Tibial nerve (tissue), 4 donors: Measurements from ENCODE around the gene STAT1. TPM values are rescaled to one million over a fixed set of nuclear protein-coding genes. Genes with fewer than 3 reads are reported as not detected.
A peak's percentile ranks its signal among the peaks of the same experiment; 100 is the strongest.

Experiments used
- DNase-seq, 2 donors: peaks; one replicate each; pipeline ENCODE4 v3.0.0-alpha.2; 2019; ENCODE audit warnings: low spot score in 2 of 2
- H3K27ac ChIP-seq, 4 donors: fragments of 200-600 bp; sonication (generic) in 3 of 4; one replicate each; pipeline ENCODE4 v1.5.1; 2017 to 2019; ENCODE audit warnings: mild to moderate bottlenecking in 1 of 4
- H3K27me3 ChIP-seq, 2 donors: fragments of 200-600 bp; sonication (generic) in 1 of 2; one replicate each; pipeline versions ENCODE4 v1.5.1 to v1.6.0; 2017 to 2019
- H3K36me3 ChIP-seq, 3 donors: fragments of 200-600 bp; sonication (generic); one replicate each; pipeline ENCODE4 v1.5.1; 2018 to 2019
- H3K4me1 ChIP-seq, 4 donors: fragments of 200-600 bp; sonication (generic) in 3 of 4; one replicate each; pipeline ENCODE4 v1.5.1; 2017 to 2019
- H3K4me3 ChIP-seq, 4 donors: fragments of 200-600 bp; sonication (generic) in 3 of 4; one replicate each; pipeline ENCODE4 v1.5.1; 2017 to 2019; ENCODE audit warnings: mild to moderate bottlenecking in 1 of 4, moderate library complexity in 1 of 4
- H3K9me3 ChIP-seq, 4 donors: fragments of 200-600 bp; sonication (generic) in 3 of 4; one replicate each; pipeline ENCODE4 v1.5.1; 2017 to 2019
- EP300 ChIP-seq, 2 donors: sonication (generic); formaldehyde crosslinking; IDR thresholded peaks; one replicate each; pipeline ENCODE4 v1.6.1; 2017; ENCODE audit warnings: antibody characterized with exemption in 2 of 2, mild to moderate bottlenecking in 1 of 2
- POLR2A ChIP-seq, 2 donors: fragments of 450-650 bp; IDR thresholded peaks; one replicate each; pipeline ENCODE4 v1.6.1; 2017; ENCODE audit warnings: antibody characterized with exemption in 2 of 2, mild to moderate bottlenecking in 2 of 2, moderate library complexity in 2 of 2
- WGBS, 2 donors: methylation state at CpG; one replicate each; pipeline ENCODE4 v1.1.5; 2018; 5-methylcytosine and 5-hydroxymethylcytosine counted together
- total RNA-seq, 4 donors: library from RNA; depleted of rRNA; stranded (reverse); fragments of >200 nt; gene quantifications; one replicate each; pipeline ENCODE4 v1.1.0, GENCODE V29; 2016
- TF ChIP-seq, protein P1 (sequence below), 5 experiments: fragments of 200-600 bp in 3 of 5; fragments of 450-650 bp in 2 of 5; sonication (generic) in 3 of 5; IDR thresholded peaks; one replicate each; pipeline ENCODE4 v1.5.1; 2016 to 2019; ENCODE audit warnings: antibody characterized with exemption in 5 of 5, mild to moderate bottlenecking in 3 of 5, moderate library complexity in 2 of 5

STAT1 gene
- total RNA-seq, 4 donors from 2014 or later, result 40.2 to 73.9 (median 65.6) TPM

DNA sequence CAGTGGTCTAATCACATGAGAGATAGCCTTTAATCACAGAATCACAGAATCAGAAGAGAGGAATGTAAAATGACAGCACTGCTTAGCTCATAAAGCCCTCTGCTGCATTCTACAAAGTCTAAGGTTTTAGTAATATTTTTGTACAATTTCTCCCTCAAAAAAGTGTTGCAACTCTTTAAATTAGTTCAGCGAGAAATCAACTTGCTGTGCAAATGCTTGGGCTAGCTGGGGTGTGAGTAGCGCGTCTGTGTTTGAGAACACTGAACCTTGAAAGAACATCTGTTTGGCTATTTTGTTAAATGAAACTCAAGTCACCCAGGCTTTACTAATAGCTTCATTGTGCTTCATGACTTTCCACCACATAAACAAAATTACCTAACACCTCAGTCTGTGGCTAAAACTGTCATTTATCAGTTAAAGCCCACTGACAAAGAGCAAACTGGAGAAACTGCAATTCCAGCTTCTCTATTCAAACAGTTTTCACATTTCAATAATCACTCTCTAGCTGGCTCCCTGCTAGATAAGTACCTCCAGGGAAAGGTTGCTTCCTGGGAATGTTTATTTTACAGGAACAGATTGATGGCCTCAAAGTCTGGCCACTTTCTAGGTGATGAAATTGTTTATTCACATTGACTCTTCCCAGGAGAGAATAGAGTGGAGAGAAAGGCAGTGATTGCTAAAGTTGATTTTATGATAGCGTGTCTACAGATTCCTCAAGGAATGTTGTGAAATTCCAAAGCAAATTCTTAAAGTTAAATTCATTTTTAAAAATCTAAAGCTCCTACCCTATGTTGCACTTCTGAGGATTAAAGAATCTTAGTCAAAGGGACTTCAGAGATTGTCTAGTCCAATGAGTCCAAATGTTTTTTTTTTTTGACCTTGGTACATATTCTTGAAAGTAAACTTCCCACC, 36.0 kb upstream of the STAT1 start:
- TF ChIP-seq, protein P1, sequence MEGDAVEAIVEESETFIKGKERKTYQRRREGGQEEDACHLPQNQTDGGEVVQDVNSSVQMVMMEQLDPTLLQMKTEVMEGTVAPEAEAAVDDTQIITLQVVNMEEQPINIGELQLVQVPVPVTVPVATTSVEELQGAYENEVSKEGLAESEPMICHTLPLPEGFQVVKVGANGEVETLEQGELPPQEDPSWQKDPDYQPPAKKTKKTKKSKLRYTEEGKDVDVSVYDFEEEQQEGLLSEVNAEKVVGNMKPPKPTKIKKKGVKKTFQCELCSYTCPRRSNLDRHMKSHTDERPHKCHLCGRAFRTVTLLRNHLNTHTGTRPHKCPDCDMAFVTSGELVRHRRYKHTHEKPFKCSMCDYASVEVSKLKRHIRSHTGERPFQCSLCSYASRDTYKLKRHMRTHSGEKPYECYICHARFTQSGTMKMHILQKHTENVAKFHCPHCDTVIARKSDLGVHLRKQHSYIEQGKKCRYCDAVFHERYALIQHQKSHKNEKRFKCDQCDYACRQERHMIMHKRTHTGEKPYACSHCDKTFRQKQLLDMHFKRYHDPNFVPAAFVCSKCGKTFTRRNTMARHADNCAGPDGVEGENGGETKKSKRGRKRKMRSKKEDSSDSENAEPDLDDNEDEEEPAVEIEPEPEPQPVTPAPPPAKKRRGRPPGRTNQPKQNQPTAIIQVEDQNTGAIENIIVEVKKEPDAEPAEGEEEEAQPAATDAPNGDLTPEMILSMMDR (IDR thresholded peaks at IDR 0.05), result no peak
- TF ChIP-seq POLR2A (IDR thresholded peaks at IDR 0.05) (no peak), EP300 (IDR thresholded peaks at IDR 0.05) (peak in 1 of 2 donors; percentile 75)
- H3K27me3 ChIP-seq, result no peaks in the 10 kb centered on the region
- no peaks in the 10 kb centered on the region for H3K36me3 ChIP-seq
- no peaks in the 10 kb centered on the region for H3K9me3 ChIP-seq
- WGBS, 2 donors, result 24 to 30% methylated on average over 4 of the region's 4 CpGs
- peak overlapping the region in 2 of 4 donors; percentile 57 to 77 for H3K27ac ChIP-seq
- H3K4me1 ChIP-seq, result peaks cover 0 to 35% (median 3%) of the 10 kb centered on the region in 4 donors
- peak in 1 of 2 donors; percentile 29 for DNase-seq
- no peak overlapping the region for H3K4me3 ChIP-seq

DNA sequence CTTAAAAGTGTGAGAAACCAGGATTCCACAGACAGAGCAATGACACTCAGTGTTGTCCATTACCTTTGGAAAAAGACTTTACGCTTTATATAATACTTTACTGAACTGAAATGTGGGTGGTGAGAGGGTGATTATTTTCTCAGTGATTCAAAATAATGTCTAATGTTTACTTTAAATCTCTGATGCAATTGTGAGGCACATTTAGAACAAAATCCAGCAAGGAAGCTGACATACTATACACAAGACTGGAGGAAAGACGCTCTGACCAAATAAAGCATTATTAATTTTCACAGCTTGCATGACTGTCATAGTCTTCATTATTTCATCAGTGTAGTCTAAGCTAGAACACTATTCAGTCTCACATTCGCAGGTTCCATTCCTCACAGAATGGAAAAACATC, 34.1 kb upstream of the STAT1 start:
- DNase-seq, result no peak
- H3K27me3 ChIP-seq, result no peaks in the 10 kb centered on the region
- no peaks in the 10 kb centered on the region for H3K36me3 ChIP-seq
- H3K27ac ChIP-seq, result no peak overlapping the region
- no peak for TF ChIP-seq EP300 (IDR thresholded peaks at IDR 0.05)
- TF ChIP-seq, protein P1 (IDR thresholded peaks at IDR 0.05), result no peak
- no peak for TF ChIP-seq POLR2A (IDR thresholded peaks at IDR 0.05)
- peaks cover 0 to 35% (median 3%) of the 10 kb centered on the region in 4 donors for H3K4me1 ChIP-seq
- WGBS, 2 donors, result 93 to 98% methylated on average over 3 of the region's 3 CpGs
- peaks cover 0 to 6% (median 0%) of the 10 kb centered on the region in 4 donors for H3K9me3 ChIP-seq
- H3K4me3 ChIP-seq, result no peak overlapping the region

DNA sequence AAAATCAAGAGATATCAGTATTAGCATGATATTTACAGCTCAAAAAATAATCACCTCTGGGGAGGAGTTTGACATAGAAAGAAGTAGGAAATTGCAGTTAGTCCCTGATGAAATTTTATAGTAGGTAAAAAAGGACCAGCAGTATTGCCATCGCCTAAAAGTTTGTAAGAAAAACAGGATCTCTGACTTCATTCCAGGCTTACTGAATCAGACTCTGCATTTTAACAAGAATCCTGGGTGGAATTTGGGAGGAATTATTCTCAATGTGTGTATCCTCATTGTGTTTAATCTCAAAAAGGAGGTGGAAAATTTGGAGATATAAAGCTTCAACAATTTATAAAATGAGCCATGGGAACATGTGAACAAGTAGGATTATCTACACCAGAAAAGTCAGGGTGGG, 31.2 kb upstream of the STAT1 start:
- Histone ChIP-seq H3K4me1 (peaks cover 0 to 10% (median 3%) of the 10 kb centered on the region in 4 donors), H3K27ac (no peak overlapping the region), H3K4me3 (no peak overlapping the region), H3K27me3 (no peaks in the 10 kb centered on the region), H3K36me3 (no peaks in the 10 kb centered on the region), H3K9me3 (peaks cover 0 to 6% (median 0%) of the 10 kb centered on the region in 4 donors)
- DNase-seq, result no peak
- TF ChIP-seq, protein P1 (IDR thresholded peaks at IDR 0.05), result no peak
- no peak for TF ChIP-seq POLR2A (IDR thresholded peaks at IDR 0.05)
- no peak for TF ChIP-seq EP300 (IDR thresholded peaks at IDR 0.05)
- 82 to 92% methylated on average over 1 of the region's 1 CpG for WGBS, 2 donors

DNA sequence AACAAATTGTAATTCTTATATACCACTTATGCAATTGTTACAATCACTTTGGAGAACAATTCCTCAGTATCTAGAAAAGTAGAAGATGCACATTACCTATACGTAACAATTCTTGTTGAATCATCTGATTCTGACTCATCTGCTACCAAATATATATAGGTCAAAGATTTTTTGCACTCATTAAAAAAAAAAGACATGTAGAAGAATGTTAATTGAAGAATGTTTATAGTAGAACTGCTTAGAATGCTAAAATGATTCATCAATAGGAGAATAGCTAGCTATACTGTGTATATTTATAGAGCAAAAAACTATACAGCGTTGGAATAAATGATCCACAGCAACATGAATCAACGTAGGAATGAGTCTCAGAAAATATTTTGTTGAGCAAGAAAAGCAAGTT, 29.5 kb upstream of the STAT1 start:
- TF ChIP-seq EP300 (IDR thresholded peaks at IDR 0.05), result no peak
- TF ChIP-seq, protein P1 (IDR thresholded peaks at IDR 0.05), result no peak
- TF ChIP-seq POLR2A (IDR thresholded peaks at IDR 0.05), result no peak
- no peaks in the 10 kb centered on the region for H3K4me1 ChIP-seq
- no peak for DNase-seq
- 87 to 91% methylated on average over 3 of the region's 3 CpGs for WGBS, 2 donors
- no peak overlapping the region for H3K4me3 ChIP-seq
- H3K27ac ChIP-seq, result no peak overlapping the region
- peaks cover 0 to 6% (median 0%) of the 10 kb centered on the region in 4 donors for H3K9me3 ChIP-seq
- no peaks in the 10 kb centered on the region for H3K27me3 ChIP-seq
- no peaks in the 10 kb centered on the region for H3K36me3 ChIP-seq
